OCI-LY7 (cell line): Measurements from ENCODE around the gene CCDC146.
"Not testable (repeated sequence)": the region's sequence is repeated elsewhere in the genome, so short reads cannot be mapped to it uniquely, and the experiment has no call there.

ENCODE experiments used
- CTCF ChIP-seq: fragments of 200-600 bp; sonication (generic); conservative IDR thresholded peaks from 2 replicates; pipeline ENCODE4 v1.5.1; 2014; ENCODE audit warnings: mild to moderate bottlenecking, antibody characterized with exemption, low read length, moderate library complexity, mixed read lengths
- EZH2phosphoT487 ChIP-seq: fragments of 200-600 bp; sonication (generic); IDR thresholded peaks from 2 replicates; pipeline ENCODE4 v1.6.1; 2018; ENCODE audit warnings: low read depth, borderline replicate concordance, mild to moderate bottlenecking, mixed run types, antibody characterized with exemption, low read length, moderate library complexity, mixed read lengths

- not testable (repeated sequence) for TF ChIP-seq CTCF, EZH2phosphoT487
Measured at GRCh38 chr7:77102671-77103070, 19.7 kb upstream of the CCDC146 start.
